Erythroblast (primary cell): ENCODE data around the gene KLHL34.

ENCODE experiments used
- GATA1 ChIP-seq: IDR thresholded peaks from 2 replicates; pipeline ENCODE4 v1.6.1; 2011; ENCODE audit warnings: low read depth, mild to moderate bottlenecking, control low read depth, low read length, moderate library complexity
- POLR2A ChIP-seq: IDR thresholded peaks from 2 replicates; pipeline ENCODE4 v1.6.1; 2011; ENCODE audit warnings: mild to moderate bottlenecking, low read length

- no peak for TF ChIP-seq POLR2A
- TF ChIP-seq GATA1 = no peak
Observed at GRCh38 chrX:21702725-21703124, 44.6 kb upstream of the KLHL34 start.
